HG02798 (cell line): ENCODE measurements around the gene MGAM2.

Experiments
- ATAC-seq: cut with Tn5 transposase; IDR thresholded peaks from one replicate; pipeline ENCODE4 v1.9.1; 2021; ENCODE audit warnings: mild to moderate bottlenecking; ENCODE audit not compliant: unreplicated experiment, poor library complexity

The MGAM2 gene

DNA sequence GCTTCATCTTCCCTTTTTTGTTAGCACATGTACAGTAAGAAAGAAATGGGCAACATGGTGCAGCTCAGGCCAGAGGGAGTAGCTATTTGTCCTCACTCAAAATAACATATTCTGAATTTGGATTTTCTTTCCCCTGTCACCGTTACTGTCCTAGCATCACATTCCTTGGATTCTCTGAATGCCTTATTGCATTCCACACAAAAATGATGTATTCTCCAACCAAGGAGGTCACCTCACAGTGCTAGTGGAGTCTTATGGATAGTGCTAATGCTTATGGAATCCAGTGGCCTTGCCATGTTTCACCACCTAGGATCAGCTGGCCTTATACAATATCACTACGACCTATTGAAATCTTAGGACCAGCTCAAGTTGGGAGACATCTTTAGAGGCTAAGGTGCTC lies 139.2 kb downstream of the MGAM2 start:
- ATAC-seq: no peak

DNA sequence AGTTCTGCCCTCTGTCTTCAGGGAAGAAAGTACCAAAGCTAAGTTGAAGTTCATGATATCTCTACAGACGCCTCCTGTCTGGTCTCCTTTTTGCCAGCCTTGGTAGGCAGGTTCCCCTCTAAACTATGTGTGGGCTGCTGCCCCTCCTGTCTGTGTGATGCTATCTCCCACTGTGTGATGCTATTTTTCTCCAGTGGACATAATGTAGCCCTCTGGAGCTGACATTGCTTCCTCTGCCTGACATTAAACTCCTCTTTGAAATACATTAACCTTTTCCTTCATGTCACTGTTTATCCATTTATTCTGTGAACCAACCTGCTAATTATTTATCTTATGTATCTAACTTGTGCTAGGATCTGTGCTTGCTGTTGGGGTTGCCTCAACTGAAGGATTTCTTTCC lies 146.4 kb downstream of the MGAM2 start, which contains the start of gene PRSS58:
PRSS58 (minus strand) TSS at position 101 of the 400 bp plus-strand sequence. CDS start 351 bp downstream, outside the sequence.
- ATAC-seq: no peak

GRCh38 chr7:142263598-142264380 lies 152.3 kb downstream of the MGAM2 start:
- ATAC-seq: no peak
